Skeletal muscle tissue (tissue), 4 donors: ENCODE results near the gene LRRC49. TPM values are rescaled to one million over a fixed set of nuclear protein-coding genes. Genes with fewer than 3 reads are reported as not detected.

Experiments
- H3K27ac ChIP-seq: one replicate; pipeline ENCODE4 v1.7.0; 2013; ENCODE audit warnings: mild to moderate bottlenecking, low read depth, low read length, inconsistent platforms
- H3K27me3 ChIP-seq, 3 donors: one replicate each; pipeline ENCODE4 v1.7.0; 2013; ENCODE audit warnings: low read length in 3 of 3; ENCODE audit not compliant: control insufficient read depth in 3 of 3, insufficient read depth in 3 of 3
- H3K36me3 ChIP-seq, 3 donors: one replicate each; pipeline ENCODE4 v1.7.0; 2013; ENCODE audit warnings: low read length in 3 of 3; ENCODE audit not compliant: control insufficient read depth in 3 of 3, insufficient read depth in 3 of 3
- H3K4me1 ChIP-seq, 3 donors: one replicate each; pipeline ENCODE4 v1.7.0; 2013; ENCODE audit warnings: low read length in 3 of 3, mild to moderate bottlenecking in 3 of 3; ENCODE audit not compliant: control insufficient read depth in 3 of 3, insufficient read depth in 3 of 3
- H3K4me3 ChIP-seq, 3 donors: one replicate each; pipeline ENCODE4 v1.7.0; 2013; ENCODE audit warnings: low read length in 3 of 3
- H3K9ac ChIP-seq, 3 donors: one replicate each; pipeline ENCODE4 v1.7.0; 2013; ENCODE audit warnings: low read length in 3 of 3, mild to moderate bottlenecking in 3 of 3, moderate library complexity in 2 of 3, low read depth in 1 of 3
- H3K9me3 ChIP-seq, 3 donors: one replicate each; pipeline ENCODE4 v1.7.0; 2013; ENCODE audit warnings: low read length in 3 of 3; ENCODE audit not compliant: control insufficient read depth in 3 of 3
- total RNA-seq: library from RNA; depleted of rRNA; stranded (reverse); fragments of >200 nt; gene quantifications from one replicate; pipeline ENCODE4 v1.2.3, GENCODE V29; 2014
- donor health status: Osteomylitis.

Gene LRRC49
- 11.0 TPM for total RNA-seq

- no peaks in the 10 kb centered on the region for H3K9me3 ChIP-seq
- no peaks in the 10 kb centered on the region for H3K27me3 ChIP-seq
- H3K9ac ChIP-seq = peak within 1 kb of the TSS; percentile 75 to 83 (median 79)
- H3K36me3 ChIP-seq = no peaks in the 10 kb centered on the region
- peak within 1 kb of the TSS; percentile 76 to 100 (median 98) for H3K4me3 ChIP-seq
- peaks cover 9 to 16% (median 15%) of the 10 kb centered on the region in 3 donors for H3K4me1 ChIP-seq
- peak within 1 kb of the TSS; percentile 14 for H3K27ac ChIP-seq
Measured at GRCh38 chr15:70892002-70892911, at the start of gene LRRC49, which contains the start of gene THAP10. Gene LRRC49 (plus strand): TSS chr15:70892826. CDS start chr15:70892895, 69 bp downstream. Gene THAP10 (minus strand): TSS chr15:70892433. CDS start chr15:70892272, 161 bp downstream.

- Histone ChIP-seq H3K27ac (no peak overlapping the region), H3K27me3 (no peaks in the 10 kb centered on the region), H3K36me3 (no peaks in the 10 kb centered on the region), H3K9ac (no peak overlapping the region), H3K9me3 (no peaks in the 10 kb centered on the region), H3K4me3 (no peak overlapping the region), H3K4me1 (no peaks in the 10 kb centered on the region)
Measured at GRCh38 chr15:70845602-70846360, 46.8 kb upstream of the LRRC49 start.

DNA sequence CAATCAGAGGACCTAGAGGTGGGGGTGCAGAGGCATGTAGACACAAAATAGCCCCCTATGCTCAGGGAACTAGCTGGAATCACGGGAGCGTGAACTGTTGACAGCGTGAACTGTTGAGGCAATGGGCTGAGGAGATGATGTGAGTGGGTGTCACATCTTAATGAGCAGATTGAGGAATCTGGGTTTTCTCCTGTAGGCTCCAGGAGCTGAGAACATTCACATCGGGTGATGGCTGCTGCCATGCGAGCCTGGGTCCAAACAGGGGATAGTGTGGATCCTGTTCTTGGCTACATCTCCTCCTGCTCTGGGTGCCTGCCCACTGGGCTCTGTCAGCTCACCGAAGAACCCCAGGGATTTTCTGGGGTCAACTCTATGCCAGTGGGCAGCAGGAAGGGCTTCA lies 40.7 kb upstream of the LRRC49 start:
- Histone ChIP-seq H3K4me3 (no peak overlapping the region), H3K36me3 (peaks cover 0 to 6% (median 0%) of the 10 kb centered on the region in 3 donors), H3K27ac (peak overlapping the region; percentile 46), H3K9me3 (no peaks in the 10 kb centered on the region), H3K27me3 (peaks cover 0 to 7% (median 0%) of the 10 kb centered on the region in 3 donors), H3K4me1 (peaks cover 10 to 17% (median 10%) of the 10 kb centered on the region in 3 donors), H3K9ac (no peak overlapping the region)

DNA sequence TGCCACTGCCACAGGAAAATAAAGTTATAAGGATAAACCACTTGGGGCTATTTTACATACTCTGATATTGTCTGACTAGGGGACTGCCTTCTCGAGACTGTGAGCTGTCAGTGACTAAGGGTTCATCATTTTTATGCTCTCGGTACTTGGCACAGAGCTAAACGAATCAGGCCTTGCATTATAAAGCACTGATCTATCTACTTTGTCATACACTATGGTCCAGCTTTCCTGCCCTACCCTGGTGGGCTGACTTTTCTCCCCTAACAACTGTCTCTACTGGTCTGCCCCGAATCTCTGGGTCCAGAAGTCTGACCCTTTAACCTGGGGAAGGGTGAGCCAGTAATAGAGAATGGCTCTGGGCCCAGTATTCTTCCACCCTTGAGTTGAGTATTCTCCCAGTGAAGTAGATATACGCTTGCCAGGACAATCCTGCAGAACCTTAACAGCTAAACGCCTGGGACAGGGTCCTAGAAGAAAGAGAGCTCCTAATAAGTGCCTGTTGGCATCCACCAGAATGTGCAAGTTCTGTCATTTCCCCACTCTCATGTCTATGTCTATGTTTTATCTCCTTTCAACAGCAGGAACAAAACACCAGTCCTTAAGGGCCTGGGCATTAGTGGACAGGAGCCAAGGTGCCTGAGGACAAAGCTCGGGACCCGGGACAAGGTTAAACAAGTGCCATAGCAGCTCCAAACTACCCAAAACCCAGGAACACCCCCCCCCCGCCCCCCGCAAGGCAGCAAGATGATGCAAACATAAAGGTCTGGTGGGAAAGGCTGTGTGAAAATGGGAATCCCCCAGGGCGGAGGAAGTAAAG lies 39.9 kb upstream of the LRRC49 start:
- H3K36me3 ChIP-seq = peaks cover 0 to 6% (median 0%) of the 10 kb centered on the region in 3 donors
- peak overlapping the region; percentile 74 to 82 (median 76) for H3K9ac ChIP-seq
- peak overlapping the region; percentile 75 for H3K27ac ChIP-seq
- peaks cover 10 to 17% (median 14%) of the 10 kb centered on the region in 3 donors for H3K4me1 ChIP-seq
- H3K27me3 ChIP-seq = peaks cover 0 to 7% (median 0%) of the 10 kb centered on the region in 3 donors
- no peaks in the 10 kb centered on the region for H3K9me3 ChIP-seq
- H3K4me3 ChIP-seq = peak overlapping the region; percentile 72 to 78 (median 73)

DNA sequence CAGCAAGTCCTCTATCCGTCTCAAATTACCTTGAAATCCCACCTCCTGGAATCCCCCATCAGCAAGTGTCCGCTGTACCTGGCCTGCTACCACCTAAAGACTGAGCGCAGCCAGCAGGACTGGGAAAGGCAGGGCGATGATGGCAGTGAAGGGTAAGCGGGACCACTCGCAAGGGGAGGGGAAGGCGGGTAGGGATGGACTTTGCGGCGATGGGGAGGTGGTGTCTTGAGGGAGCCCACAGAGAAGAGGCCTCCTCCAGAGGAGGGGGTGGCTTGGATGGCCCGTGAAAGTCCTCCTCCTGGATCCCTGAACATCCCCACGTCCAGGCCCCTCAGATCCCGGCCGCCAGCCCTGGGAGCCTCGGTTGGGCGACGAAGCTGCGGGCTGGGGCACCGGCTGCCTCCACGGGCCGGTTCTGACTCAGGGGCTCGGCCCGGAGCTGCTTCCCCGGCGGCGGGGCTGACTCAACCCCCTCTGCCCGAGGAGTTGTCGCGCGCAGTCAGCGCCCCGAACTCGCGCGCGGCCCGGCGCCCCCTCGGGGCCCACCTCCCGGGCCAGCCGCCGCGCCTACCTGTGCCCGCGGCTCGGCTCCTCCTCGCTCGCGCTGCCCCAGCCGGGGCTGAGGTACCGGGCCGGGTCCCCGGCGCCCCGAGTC lies 39.2 kb upstream of the LRRC49 start:
- Histone ChIP-seq H3K4me1 (peaks cover 10 to 17% (median 14%) of the 10 kb centered on the region in 3 donors), H3K9me3 (no peaks in the 10 kb centered on the region), H3K36me3 (peaks cover 0 to 6% (median 0%) of the 10 kb centered on the region in 3 donors), H3K9ac (peak overlapping the region; percentile 74 to 82 (median 76)), H3K4me3 (peak overlapping the region; percentile 72 to 78 (median 73)), H3K27ac (peak overlapping the region; percentile 75), H3K27me3 (peaks cover 0 to 7% (median 0%) of the 10 kb centered on the region in 3 donors)

- H3K9me3 ChIP-seq = no peaks in the 10 kb centered on the region
- H3K4me3 ChIP-seq = peak within 1 kb of the TSS; percentile 72 to 78 (median 73)
- H3K4me1 ChIP-seq = peaks cover 10 to 17% (median 14%) of the 10 kb centered on the region in 3 donors
- peak within 1 kb of the TSS; percentile 82 to 87 (median 84) for H3K9ac ChIP-seq
- H3K27ac ChIP-seq = peak within 1 kb of the TSS; percentile 78
- H3K27me3 ChIP-seq = peaks cover 0 to 7% (median 0%) of the 10 kb centered on the region in 3 donors
- peaks cover 0 to 6% (median 0%) of the 10 kb centered on the region in 3 donors for H3K36me3 ChIP-seq
Measured at GRCh38 chr15:70853973-70854665, 38.5 kb upstream of the LRRC49 start, which contains the start of gene LARP6. Gene LARP6 (minus strand): TSS chr15:70854157. CDS start chr15:70854088, 69 bp downstream.

GRCh38 chr15:70854666-70854976 lies 38.0 kb upstream of the LRRC49 start:
- peaks cover 0 to 7% (median 0%) of the 10 kb centered on the region in 3 donors for H3K27me3 ChIP-seq
- peak overlapping the region; percentile 78 for H3K27ac ChIP-seq
- H3K36me3 ChIP-seq = peaks cover 0 to 6% (median 0%) of the 10 kb centered on the region in 3 donors
- no peaks in the 10 kb centered on the region for H3K9me3 ChIP-seq
- peaks cover 10 to 17% (median 14%) of the 10 kb centered on the region in 3 donors for H3K4me1 ChIP-seq
- peak overlapping the region; percentile 65 to 78 (median 72) for H3K4me3 ChIP-seq
- peak overlapping the region; percentile 82 to 87 (median 84) for H3K9ac ChIP-seq

DNA sequence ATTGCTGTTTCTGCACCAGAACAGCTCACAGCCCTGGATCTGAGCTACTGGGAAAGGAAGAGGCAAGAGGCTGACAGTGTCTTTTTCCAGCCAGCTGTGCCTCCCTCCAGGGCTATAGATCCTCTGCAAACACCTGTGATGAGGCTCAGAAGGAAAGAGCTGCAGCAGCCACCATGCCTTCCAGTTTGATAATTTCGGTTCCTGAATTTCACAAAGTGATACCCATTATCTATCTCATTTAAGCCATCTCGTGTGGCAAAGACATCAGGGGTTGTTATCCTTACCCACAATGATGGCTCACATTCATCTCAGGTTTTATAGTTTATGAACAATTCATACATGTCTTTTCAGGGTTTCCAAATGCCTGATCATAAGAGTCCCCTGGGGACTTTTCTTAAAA lies 36.9 kb upstream of the LRRC49 start:
- Histone ChIP-seq H3K9ac (no peak overlapping the region), H3K4me1 (peaks cover 10 to 17% (median 14%) of the 10 kb centered on the region in 3 donors)

More for the DNA sequence above, 36.9 kb upstream of the LRRC49 start:
- no peak overlapping the region for H3K4me3 ChIP-seq
- H3K27me3 ChIP-seq = peaks cover 0 to 7% (median 0%) of the 10 kb centered on the region in 3 donors
- H3K36me3 ChIP-seq = peaks cover 0 to 6% (median 0%) of the 10 kb centered on the region in 3 donors
- no peaks in the 10 kb centered on the region for H3K9me3 ChIP-seq
- peak overlapping the region; percentile 71 for H3K27ac ChIP-seq
